ENCODE measurements around the gene GMDS. TPM values are rescaled to one million over a fixed set of nuclear protein-coding genes. Genes with fewer than 3 reads are reported as not detected.

GMDS gene
- polyA plus RNA-seq, 1 of the 3 experiments (the other 2 are of a cell fraction): 12.3 TPM

GRCh38 chr6:2085657-2086056, 159.7 kb downstream of the GMDS start:
- H3K4me1 ChIP-seq (ENCODE audit: control insufficient read depth in 1 of 2, insufficient read depth in 2 of 2, low read depth in 1 of 2, low read length in 1 of 2): no peaks in the 10 kb centered on the region
- TF ChIP-seq FOXM1 (IDR thresholded peaks at IDR 0.05; ENCODE audit: low read depth): no peak
- TF ChIP-seq TAF1 (IDR thresholded peaks at IDR 0.05; ENCODE audit: borderline replicate concordance, low read depth, low read length): no peak
- no peak for TF ChIP-seq TEAD4 (IDR thresholded peaks at IDR 0.05; ENCODE audit: borderline replicate concordance, insufficient read depth)
- no peak for TF ChIP-seq RCOR1 (IDR thresholded peaks at IDR 0.05; ENCODE audit: low read length)
- TF ChIP-seq RFX5 (IDR thresholded peaks at IDR 0.05; ENCODE audit: low read length): no peak
- no peak for TF ChIP-seq FOSL2 (IDR thresholded peaks at IDR 0.05; ENCODE audit: borderline replicate concordance, low read depth)
- no peak for TF ChIP-seq IRF3 (IDR thresholded peaks at IDR 0.05; ENCODE audit: low read depth, low read length)
- no peak for TF ChIP-seq ELF1 (IDR thresholded peaks at IDR 0.05)
- TF ChIP-seq MEF2A (IDR thresholded peaks at IDR 0.05; ENCODE audit: borderline replicate concordance, low read depth): no peak
- no peak for TF ChIP-seq GATA2 (CRISPR knock-in tag; IDR thresholded peaks at IDR 0.05)
- TF ChIP-seq SMC3 (IDR thresholded peaks at IDR 0.05; ENCODE audit: low read depth, low read length): no peak
- no peak for TF ChIP-seq SIN3A (IDR thresholded peaks at IDR 0.05; ENCODE audit: borderline replicate concordance, low read depth, low read length)
- no peak for TF ChIP-seq CTCF (IDR thresholded peaks at IDR 0.05)
- no peak for TF ChIP-seq EZH2phosphoT487 (IDR thresholded peaks at IDR 0.05; ENCODE audit: borderline replicate concordance, low read depth)
- TF ChIP-seq JUND (IDR thresholded peaks at IDR 0.05): no peak
- TF ChIP-seq GABPA (IDR thresholded peaks at IDR 0.05; ENCODE audit: low read depth): no peak
- TF ChIP-seq NRF1 (IDR thresholded peaks at IDR 0.05; ENCODE audit: low read depth, low read length): no peak
- no peak for TF ChIP-seq PBX3 (IDR thresholded peaks at IDR 0.05)
- TF ChIP-seq RXRA (IDR thresholded peaks at IDR 0.05; ENCODE audit: borderline replicate concordance, low read depth): no peak
- no peaks in the 10 kb centered on the region for H3F3A ChIP-seq (replicated peaks; ENCODE audit: insufficient read depth)
- no peaks in the 10 kb centered on the region for H3K36me3 ChIP-seq (replicated peaks in 1 of 2; ENCODE audit: control insufficient read depth in 1 of 2, insufficient read depth in 2 of 2, low read length in 1 of 2)
- no peaks in the 10 kb centered on the region for H3K9me2 ChIP-seq
- H4K20me1 ChIP-seq (ENCODE audit: insufficient read depth): no peaks in the 10 kb centered on the region
- ChIA-PET POLR2A (no interaction called here), CTCF (interaction anchor here (1.3 kb wide), 1 partner anchor 24 kb away, joined by 6 read pairs; no protein-coding TSS in a partner anchor)
- no peaks in the 10 kb centered on the region for H3K9me3 ChIP-seq
- H3K9ac ChIP-seq: no peak overlapping the region
- no peak overlapping the region for H2AFZ ChIP-seq (ENCODE audit: low read depth)
- 94% methylated on average over 4 of the region's 4 CpGs for whole genome bisulfite sequencing (ENCODE audit: low lambda C conversion rate)
- no peaks in the 10 kb centered on the region for H3K79me2 ChIP-seq (ENCODE audit: insufficient read depth)
- DNase-seq: no peak
- H3K4me2 ChIP-seq: no peak overlapping the region
- no peaks in the 10 kb centered on the region for H3K27me3 ChIP-seq (ENCODE audit: insufficient read depth)
- no peak overlapping the region for H3K4me3 ChIP-seq (ENCODE audit: low read depth in 2 of 2, low read length in 1 of 2)
- no peak overlapping the region for H3K27ac ChIP-seq (ENCODE audit: low read depth in 2 of 2, low read length in 1 of 2)

All from SK-N-SH (cell line).